Skin of body (tissue), 2 donors: ENCODE data around the gene RPS18. TPM values are rescaled to one million over a fixed set of nuclear protein-coding genes. Genes with fewer than 3 reads are reported as not detected.
A peak's percentile ranks its signal among the peaks of the same experiment; 100 is the strongest.
"Not testable (repeated sequence)": the region's sequence is repeated elsewhere in the genome, so short reads cannot be mapped to it uniquely, and the experiment has no call there.

Source experiments
- DNase-seq: peaks from one replicate; lab custom pipeline; 2025; lab: John Stamatoyannopoulos, UW
- total RNA-seq: library from RNA; depleted of rRNA; stranded (reverse); fragments of >200 nt; gene quantifications from one replicate; pipeline ENCODE4 v1.2.3, GENCODE V29; 2014

RPS18 gene
- total RNA-seq = 3,055 TPM

DNA sequence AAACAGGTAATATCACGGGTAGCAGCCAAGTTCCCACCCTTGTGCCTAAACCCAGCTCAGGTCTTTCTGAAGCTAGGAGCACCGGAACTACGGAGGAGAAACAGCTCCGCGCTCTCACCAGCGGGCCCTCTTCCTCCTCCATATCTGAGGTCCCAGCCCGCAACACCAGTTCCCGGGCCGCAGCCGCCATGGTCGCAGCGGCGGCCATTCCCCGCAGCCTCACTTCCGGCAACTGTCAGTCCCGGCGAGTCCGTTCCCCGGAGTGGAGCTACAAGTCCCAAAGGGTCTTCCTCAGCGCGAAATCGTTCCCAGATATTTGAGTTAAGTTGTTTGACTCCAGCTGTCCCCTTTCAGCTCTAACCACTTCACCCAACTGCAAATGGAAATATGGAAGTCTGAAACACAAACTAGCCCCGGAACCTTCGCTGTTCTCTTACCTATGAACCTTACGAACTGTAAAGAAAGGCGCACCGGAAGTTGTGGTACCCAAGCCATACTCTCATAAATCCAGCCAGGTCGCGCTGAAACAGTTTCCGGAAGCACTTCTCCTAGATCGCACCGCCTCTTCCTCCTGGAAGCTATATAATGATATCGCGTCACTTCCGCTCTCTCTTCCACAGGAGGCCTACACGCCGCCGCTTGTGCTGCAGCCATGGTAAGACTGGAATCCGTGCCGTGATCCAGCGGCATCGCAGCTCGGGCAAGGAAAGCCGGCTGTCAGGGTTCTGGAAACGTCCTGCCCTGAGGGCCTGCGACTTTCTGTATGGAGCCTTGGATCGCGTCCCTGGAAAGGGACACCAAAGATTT lies at the start of gene RPS18, which contains the start of gene VPS52:
TSS of gene RPS18 (plus strand) at position 608 of the 807 bp plus-strand sequence. CDS start at position 653, 45 bp downstream.
TSS of gene VPS52 (minus strand) at position 409 of the 807 bp plus-strand sequence. CDS start at position 208, 201 bp downstream.
- DNase-seq = peak; percentile 100

DNA sequence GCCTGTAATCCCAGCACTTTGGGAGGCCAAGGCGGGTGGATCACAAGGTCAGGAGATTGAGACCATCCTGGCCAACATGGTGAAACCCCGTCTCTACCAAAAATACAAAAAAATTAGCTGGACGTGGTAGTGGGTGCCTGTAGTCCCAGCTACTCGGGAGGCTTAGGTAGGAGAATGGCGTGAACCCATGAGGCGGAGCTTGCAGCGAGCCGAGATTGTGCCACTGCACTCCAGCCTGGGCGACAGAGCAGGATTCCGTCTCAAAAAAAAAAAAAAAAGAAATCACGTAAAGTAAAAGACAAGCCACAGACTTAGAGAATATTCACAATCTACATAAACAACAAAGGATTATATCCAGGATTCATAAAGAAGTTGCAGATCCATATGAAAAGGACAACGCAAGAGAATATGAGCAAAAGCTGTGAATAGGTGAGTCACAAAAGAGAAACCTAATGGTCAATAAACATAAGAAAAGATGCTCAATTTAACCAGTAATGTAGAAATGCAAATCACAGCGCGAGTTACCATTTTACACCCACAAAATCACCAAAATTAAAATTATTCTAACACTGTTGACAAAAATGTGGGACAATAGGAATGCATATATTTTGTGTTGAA lies 45.3 kb upstream of the RPS18 start:
- not testable (repeated sequence) for DNase-seq

DNA sequence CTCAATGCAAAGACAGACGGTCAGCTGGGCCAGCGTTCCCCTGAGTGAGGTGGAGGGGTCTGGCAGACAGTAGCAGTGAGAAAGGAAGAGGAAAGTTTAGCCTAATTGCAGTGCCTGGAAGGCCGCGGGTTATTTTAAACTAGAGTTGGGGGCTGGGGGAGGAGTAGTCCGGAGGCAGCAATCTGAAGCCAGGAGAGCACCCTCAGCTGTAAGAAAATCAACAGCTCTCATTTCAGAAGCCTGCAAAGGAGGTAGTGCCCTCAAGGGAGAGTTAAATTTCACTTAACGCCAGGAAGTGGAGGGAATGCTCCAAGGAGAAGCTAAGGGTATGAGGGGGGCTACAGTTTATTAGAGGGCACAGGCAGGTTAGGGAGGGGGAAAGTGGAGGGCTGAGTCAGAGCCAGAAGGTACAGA lies 36.6 kb upstream of the RPS18 start:
- no peak for DNase-seq

DNA sequence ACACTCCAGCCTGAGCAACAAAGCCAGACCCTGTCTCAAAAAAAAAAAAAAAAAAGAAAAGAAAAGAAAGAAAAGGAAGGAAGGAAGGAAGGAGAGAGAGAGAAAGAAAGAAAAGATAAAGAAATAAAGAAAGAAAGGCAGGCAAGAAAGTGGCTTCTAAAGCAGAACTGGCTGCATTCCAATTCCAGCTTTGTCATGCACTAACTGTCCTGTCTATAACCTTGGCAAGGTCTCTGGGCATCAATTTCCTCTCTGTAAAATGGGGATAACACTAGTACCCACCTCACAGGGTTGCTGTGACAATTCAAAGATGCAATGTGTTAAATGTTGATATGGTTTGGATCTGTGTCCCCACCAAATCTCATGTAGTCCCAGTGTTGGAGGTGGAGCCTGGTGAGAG lies 35.5 kb upstream of the RPS18 start:
- DNase-seq = no peak

- no peak for DNase-seq
Measured at GRCh38 chr6:33236852-33237251, 35.0 kb upstream of the RPS18 start.

DNA sequence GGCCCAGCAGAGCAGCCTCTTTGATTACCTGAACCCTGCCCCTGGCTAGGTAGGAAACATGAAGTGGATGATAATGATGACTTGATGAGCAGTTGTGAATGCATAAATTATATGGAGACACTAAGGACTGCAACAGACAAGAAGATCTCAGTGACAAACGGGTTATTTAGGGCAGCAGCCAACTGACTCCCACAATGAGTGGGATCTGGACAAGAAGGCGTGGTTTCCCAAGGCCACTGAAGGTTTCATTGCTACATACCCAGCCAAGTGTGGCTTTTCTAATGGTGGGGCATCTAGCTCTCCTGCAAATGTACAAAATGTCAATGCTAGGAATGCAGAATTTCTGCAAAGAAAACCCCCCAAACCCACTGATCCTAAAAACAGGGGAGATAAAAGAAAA lies 34.1 kb upstream of the RPS18 start:
- DNase-seq = no peak

DNA sequence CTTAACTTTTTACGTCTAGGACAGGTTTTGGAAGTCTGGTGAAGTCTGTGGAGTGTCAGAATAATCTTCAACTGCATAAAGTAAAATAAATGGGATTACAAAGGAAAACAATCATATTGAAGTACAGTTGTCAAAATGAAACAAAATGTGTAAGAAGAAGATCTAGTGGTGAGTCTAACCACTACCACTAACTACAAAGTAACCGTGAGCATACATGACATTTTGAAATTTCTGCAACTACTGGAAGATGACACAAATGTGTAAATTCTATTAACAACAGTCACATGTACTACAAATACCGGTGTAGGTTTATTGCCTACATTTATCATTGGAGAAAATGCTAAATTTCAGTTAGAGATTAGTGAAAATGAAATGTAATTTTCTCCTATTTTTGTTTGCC lies 29.9 kb upstream of the RPS18 start:
- DNase-seq = no peak

GRCh38 chr6:33243476-33243875 lies 28.4 kb upstream of the RPS18 start:
- no peak for DNase-seq

- DNase-seq = peak; percentile 87
Measured at GRCh38 chr6:33247977-33248642, 23.8 kb upstream of the RPS18 start.

GRCh38 chr6:33248643-33248931 lies 23.3 kb upstream of the RPS18 start:
- no peak for DNase-seq

- DNase-seq = peak; percentile 99
Measured at GRCh38 chr6:33248932-33249731, 22.7 kb upstream of the RPS18 start.

DNA sequence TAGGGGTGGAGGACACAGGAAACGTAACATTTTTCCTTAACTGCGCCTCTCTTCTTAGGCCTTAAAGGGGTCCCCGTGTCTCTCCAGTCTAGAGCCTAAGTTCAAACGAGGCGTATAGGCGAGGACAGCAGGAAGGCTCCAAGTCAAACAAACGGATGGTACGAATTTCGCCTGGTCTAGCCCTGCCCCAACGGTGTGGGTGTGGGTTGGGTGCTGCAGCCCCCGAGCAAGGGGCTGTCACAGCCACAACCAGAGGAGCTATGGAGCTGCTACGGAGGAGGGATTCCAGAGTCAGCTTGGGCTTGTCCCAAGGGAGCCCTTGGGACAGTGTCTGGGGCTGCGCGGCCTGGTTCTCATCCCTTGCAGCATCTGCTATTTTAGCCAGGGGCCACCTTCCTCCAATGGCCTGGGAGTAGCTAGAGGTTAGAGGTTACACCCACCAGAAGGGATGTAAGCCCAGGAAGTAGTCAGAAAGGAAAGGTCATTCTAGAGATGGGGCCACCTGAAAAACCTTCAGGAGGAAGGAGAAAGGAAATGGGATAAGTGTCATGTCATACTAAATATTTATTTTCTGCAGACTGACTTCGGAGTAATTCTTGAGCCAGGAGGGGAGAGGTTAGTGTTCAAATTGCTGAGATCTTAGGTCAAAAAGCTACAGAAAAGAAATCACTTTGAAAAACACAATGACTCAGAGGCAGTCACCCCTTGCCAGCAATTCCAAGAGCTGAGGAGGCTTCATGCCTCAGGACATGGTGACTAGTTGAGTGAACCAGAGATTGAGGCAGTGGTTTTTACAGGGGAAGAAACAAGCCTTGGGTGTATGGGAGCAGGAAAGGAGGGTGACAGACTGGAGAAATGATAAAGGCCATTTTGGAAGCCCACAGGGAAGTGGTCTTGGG lies 21.9 kb upstream of the RPS18 start:
- DNase-seq = no peak

DNA sequence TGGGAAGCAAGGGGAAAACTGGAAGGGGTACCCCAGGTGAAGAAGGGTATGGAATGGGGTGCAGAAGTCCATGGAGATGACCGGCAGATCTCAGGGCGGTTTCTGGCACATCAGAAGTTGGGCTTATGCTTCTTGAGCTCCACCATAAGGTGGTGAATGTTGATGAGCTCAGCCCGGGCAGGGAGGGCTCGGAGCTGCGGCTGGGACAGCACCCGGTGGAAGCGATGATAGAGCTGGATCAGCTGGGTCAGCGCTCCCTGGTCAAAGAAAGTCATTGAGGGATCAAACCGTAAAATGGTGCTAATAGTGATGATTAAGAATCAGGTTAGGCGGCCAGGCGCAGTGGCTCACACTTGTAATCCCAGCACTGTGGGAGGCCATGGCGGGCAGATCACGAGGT lies 21.1 kb upstream of the RPS18 start:
- no peak for DNase-seq

DNA sequence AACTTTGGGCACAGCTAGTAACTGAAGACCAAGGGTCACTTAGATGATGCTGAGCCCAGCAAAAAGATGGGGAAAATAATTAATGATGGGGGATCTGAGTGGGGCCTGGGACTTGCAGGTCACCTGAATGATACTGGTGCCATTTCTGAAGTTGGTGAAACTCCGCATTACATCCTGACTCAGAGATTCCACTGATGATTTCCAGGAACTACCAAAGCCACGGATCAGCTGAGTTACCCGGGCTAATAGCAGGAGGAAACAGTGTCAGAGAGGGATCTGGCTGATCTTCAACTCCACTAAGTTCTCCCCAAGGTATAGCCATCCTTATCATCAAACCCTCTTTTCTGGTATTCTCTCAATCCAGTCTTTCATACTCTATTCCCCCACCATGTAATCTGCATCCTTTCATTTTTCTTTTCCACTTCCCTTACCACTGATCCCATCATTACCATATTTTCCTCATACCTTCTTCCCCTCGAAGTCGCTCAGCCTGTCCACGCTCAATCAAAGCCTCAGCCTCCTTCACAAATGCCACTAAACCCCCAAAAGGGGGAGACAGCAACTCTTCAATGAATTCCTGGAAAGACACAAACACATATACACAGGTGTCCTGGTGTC lies 20.4 kb upstream of the RPS18 start:
- no peak for DNase-seq

DNA sequence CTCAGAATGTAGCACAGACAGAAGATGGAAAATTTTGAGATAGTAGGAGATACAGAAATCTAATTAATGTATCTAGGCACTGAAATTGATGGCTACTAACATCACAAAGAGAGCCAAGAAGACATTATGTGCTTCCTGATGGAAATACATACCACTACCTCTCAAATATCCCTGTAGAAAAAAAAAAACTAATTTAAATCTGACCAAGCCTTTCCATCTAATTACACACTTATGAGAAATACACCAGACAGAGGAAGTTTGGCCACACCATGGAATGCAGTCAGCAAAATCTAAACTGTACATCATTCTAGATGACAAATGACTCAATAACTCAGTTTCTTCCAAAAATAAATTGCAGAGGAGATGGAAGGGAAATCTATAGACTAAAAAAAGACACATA lies 19.1 kb upstream of the RPS18 start:
- no peak for DNase-seq

GRCh38 chr6:33254591-33254990 lies 17.3 kb upstream of the RPS18 start:
- no peak for DNase-seq

DNA sequence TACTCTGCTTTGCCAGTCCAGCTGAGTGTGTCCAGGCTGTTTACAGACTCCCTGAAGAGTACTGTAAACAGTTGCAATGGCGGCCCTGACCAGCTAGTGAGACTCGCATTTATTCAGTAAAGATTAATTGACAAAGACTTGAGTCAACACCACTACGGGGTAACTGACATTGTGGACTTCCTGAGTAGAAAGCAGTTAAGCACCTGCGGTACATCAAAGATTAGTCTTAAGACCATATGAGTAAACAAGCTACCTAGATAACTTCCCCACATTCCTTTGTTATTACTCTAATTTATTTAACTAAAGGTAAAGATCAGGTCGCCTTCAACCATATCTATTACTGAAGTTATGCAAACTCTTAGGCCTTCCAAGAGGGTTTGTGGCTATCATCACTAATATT lies 12.8 kb upstream of the RPS18 start:
- no peak for DNase-seq

DNA sequence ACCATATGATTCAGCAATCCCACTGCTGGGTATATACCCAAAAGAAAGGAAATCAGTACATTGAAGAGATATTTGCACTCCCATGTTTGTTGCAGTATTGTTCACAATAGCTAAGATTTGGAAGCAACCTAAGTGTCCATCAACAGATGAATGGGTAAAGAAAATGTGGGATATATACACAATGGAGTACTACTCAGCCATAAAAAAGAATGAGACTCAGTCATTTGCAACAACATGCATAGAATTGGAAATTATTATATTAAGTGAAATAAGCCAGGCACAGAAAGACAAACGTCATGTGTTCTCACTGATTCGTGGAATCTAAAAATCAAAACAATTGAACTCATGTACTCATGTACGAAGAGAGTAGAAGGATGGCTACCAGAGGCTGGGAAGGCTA lies 9.4 kb upstream of the RPS18 start:
- not testable (repeated sequence) for DNase-seq

DNA sequence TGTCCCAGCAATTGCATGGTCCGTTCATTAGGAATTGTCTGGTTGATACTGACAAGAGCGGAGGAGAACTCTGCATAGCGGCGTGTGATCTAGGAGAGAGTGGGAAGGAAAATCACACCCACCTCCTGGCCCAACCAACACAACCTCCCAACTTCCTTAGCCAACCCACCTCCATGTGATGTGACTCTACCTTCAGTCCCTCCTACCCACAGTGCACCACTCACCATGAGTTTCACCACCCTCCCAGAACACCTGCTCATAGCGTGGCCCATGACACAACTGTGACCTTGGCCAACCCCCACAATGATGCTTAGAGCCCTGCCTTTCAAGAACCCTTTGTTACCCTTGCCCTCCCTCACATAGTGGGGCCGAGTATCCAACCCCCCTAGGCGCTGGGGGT lies 7.9 kb upstream of the RPS18 start:
- no peak for DNase-seq

DNA sequence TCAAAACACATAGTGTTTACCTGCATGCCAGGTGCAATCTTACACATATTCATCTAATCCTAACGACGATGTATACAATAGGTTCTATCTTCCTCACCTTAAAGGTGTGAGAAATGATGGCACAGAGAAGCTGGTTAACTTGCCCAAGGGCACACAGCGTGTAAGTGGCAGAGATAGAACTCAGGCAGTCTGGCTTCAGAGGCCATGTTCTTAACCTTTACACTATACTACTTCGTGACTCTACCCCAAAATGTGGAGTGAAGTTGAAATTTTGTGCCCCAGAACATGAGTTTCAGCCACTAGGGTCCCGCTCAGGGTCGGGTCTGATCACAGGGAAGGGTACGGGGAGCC lies 783 bp upstream of the RPS18 start:
- DNase-seq = peak; percentile 62
